ENCODE measurements around the gene KRTAP10-5.

Gene KRTAP10-5

GRCh38 chr21:44530221-44530902 lies 50.0 kb downstream of the KRTAP10-5 start:
- DNase-seq (ENCODE audit: low read depth, low spot score): no peak

GRCh38 chr21:44529503-44530125 lies 50.8 kb downstream of the KRTAP10-5 start:
- no peak for DNase-seq (ENCODE audit: low read depth, low spot score)
